ENCODE measurements around the gene ARID1B. TPM values are rescaled to one million over a fixed set of nuclear protein-coding genes. Genes with fewer than 3 reads are reported as not detected.
A peak's percentile ranks its signal among the peaks of the same experiment; 100 is the strongest.

Gene ARID1B
- total RNA-seq, 1 experiment from 2014 or later = 20.9 TPM

DNA sequence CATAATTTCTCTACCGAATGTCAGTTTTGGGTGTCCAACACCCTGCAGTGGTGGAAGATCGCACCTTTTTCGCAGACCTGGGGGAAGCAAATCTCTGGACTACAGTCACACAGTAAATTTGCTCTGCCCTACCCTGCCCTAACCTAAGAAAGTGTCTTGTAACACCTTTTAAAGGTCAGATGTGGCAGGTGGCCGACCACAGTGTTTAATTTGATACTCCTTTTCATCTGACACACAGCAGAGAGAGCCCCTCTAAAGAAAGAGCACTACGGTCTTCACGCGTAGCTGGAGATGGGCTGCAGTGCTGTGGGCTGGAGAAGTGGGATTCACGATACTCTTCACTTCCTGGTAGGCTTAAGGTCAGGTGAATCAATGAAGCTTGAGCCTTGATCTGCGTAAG, 436.2 kb downstream of the ARID1B start:
- Histone ChIP-seq H3K36me3 (replicated peaks; ENCODE audit: control insufficient read depth, insufficient read depth, low read length) (no peaks in the 10 kb centered on the region; the same call in 1 of the 2 replicates), H3K27me3 (ENCODE audit: control insufficient read depth, insufficient read depth, low read length) (no peaks in the 10 kb centered on the region), H3K4me3 (ENCODE audit: insufficient read depth, low read depth, low read length) (no peak overlapping the region)
- DNase-seq = no peak

DNA sequence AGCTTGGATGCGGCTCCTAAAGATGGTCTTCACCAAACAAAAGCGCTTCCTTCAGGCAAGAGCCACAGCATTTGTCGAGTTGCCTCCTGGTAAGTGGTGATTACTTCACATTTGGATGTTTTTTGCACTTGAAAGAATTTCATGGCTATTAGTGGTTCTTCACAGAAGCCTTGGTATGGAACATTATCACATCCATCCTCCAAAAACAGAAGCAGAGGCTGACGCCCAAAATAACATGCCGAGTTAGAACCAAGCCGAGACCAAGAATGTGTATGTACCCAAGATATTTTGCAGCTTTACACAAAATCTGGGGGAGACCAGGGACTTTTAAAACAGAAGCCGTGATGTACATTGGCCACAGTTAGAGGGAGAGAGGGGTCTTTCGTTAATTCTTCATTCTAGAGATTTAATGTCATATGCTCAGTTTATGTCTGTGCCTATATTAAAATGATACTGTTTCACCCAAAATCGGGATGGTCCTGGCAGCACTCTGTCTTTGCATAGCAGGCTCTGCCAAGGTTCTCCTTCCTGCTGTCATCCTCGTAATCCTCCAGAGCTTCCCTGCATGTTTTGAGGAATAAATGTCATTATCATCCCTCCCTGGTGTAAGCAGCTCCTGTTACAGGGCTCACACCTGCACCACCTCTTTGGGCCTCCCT, 436.9 kb downstream of the ARID1B start:
- Histone ChIP-seq H3K4me3 (ENCODE audit: insufficient read depth, low read depth, low read length) (no peak overlapping the region), H3K36me3 (replicated peaks; ENCODE audit: control insufficient read depth, insufficient read depth, low read length) (no peaks in the 10 kb centered on the region; the same call in 1 of the 2 replicates), H3K27me3 (ENCODE audit: control insufficient read depth, insufficient read depth, low read length) (no peaks in the 10 kb centered on the region)
- DNase-seq = no peak

DNA sequence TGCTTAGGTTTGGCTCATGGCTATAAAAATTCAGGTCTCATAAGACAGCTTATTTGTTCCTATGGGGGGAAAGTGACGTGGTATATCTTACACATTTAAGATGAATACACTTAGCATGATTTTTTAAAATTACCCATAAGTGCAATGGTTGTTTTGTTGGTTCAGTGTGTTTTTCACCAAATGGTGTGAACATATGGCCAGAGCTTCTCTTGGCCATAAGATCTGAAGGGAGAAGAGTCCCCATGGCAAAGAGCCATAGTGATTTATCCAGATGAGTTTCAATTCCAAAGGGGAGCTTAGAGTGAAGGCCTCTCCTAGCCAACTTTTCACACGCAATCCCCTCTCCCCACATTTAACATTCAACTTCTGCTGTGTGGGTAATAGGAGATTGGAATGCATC, 438.5 kb downstream of the ARID1B start:
- no peaks in the 10 kb centered on the region for H3K27me3 ChIP-seq (ENCODE audit: control insufficient read depth, insufficient read depth, low read length)
- no peak for DNase-seq
- H3K36me3 ChIP-seq (replicated peaks; ENCODE audit: control insufficient read depth, insufficient read depth, low read length) = no peaks in the 10 kb centered on the region
- no peak overlapping the region for H3K4me3 ChIP-seq (ENCODE audit: insufficient read depth, low read depth, low read length)

DNA sequence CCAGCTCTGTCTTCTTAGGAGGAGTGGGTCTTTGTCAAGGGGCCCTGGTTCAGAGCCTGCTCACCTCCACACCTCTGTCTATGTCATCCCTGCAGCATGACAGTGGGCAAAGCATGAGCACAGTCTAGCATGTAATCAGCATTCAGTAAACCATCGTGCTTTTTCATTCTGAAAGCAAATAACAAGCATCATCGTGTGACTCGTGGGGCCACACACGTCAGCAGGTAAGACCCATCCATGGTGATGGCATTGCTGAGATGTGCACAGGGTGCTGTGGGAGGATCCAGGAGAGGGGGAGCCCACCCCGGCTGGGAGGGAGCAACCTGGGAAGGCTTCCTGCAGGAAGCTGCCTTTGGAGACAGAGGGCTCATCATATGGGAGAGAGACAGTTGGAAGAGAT, 439.4 kb downstream of the ARID1B start:
- H3K4me3 ChIP-seq (ENCODE audit: insufficient read depth, low read depth, low read length) = no peak overlapping the region
- DNase-seq = no peak

DNA sequence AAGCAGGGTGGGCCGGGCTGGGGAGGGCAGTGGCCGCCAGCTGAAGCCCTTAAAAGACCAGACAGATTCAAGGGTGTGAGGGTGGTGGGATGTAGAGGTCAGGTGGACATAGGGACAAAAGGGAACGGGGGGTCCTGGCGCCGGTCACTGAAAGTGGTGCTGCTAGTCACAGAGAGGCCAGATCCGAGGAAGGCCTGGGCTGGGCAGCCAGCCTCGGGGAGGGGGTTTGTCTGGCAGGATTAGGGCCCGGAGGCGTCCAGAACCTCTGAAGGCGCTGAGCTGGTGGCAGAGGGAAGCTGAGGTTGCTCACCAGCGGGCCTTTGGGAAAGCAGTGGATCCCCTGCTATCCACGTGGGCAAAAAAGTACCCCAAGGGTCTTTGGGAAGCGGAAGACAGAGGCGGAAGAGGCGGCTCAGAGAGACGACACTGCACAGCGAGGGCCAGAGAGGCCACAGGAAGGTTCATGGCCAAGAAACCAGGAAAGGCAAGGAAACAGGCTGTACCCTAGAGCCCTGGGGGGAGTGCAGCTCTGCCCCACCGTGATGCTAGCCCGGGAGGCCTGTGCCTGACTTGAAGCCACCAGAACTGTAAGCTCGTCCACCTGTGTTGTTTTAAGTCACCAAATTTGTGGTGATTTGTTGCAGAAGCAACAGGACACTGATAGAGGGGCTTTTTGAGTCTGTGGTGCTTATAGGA, 440.2 kb downstream of the ARID1B start:
- H3K4me3 ChIP-seq (ENCODE audit: insufficient read depth, low read depth, low read length) = no peak overlapping the region
- H3K27me3 ChIP-seq (ENCODE audit: control insufficient read depth, insufficient read depth, low read length) = no peaks in the 10 kb centered on the region
- no peak for DNase-seq
- no peaks in the 10 kb centered on the region for H3K36me3 ChIP-seq (replicated peaks; ENCODE audit: control insufficient read depth, insufficient read depth, low read length)

More for the DNA sequence above, 439.4 kb downstream of the ARID1B start:
- Histone ChIP-seq H3K27me3 (ENCODE audit: control insufficient read depth, insufficient read depth, low read length) (no peaks in the 10 kb centered on the region), H3K36me3 (replicated peaks; ENCODE audit: control insufficient read depth, insufficient read depth, low read length) (no peaks in the 10 kb centered on the region)

DNA sequence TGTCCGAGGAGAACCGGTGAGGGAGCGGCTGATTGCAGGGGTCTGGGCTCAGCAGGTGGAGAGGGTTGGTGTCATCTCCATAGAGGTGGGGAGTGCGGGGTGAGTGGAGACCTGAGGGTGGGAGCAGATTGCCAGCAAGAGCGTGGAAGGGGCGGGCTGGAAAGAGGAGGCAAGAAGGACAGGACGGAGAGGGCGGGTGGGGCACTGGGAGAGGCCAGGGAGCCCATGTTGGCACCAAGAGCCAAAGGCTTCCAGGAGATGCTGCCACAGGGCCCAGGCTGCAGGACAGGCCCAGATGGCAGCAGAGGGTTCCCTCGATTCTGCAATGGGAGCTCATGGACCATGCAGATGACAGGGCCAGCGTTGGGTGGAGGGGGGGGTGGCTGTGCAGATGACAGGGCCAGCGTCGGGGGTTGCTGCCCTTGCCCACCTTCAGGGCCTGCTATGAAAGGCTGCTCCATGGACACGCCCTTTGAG, 440.8 kb downstream of the ARID1B start:
- no peak overlapping the region for H3K4me3 ChIP-seq (ENCODE audit: insufficient read depth, low read depth, low read length)
- H3K27me3 ChIP-seq (ENCODE audit: control insufficient read depth, insufficient read depth, low read length) = no peaks in the 10 kb centered on the region
- no peaks in the 10 kb centered on the region for H3K36me3 ChIP-seq (replicated peaks; ENCODE audit: control insufficient read depth, insufficient read depth, low read length)
- peak; percentile 48 for DNase-seq

DNA sequence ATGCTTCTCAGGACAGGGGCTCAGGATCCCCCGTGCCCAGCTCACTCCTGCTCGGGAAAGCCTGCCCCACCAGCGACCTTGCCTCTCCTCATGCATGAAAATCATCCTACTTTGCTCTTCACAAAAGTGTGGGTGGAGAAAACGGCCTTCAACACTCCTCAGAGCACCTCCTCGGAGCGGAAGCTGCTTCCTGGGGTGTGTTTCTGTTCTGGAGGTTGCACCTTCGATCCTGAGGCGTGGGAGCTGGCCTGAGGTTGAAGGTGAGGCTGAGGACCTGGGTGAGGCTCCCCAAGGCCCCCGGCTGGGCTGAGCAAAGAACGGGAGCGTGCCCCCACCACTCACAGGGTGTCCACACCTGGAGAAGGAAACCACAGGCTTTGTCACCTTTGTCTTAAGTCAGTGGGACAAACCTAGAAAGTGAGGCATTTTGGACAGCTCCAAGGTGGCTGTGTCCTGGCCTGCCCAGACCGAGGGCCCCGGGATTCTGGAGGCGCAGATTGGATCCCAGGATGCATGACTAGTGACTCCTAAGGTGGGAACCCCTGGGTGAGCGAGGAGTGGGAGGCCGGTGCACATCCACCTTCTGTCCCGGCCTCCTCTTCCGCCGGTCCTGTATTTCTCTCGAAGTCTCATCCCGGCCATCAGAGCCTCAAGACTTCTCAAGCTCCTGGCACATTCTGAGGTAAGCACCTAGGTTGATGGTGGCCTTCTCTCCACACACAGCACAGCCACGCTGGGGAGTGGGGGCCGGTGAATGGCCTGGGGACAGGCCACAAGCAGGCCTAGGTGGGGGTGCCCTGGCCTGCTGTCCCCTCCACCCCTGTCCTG, 441.4 kb downstream of the ARID1B start:
- H3K36me3 ChIP-seq (replicated peaks; ENCODE audit: control insufficient read depth, insufficient read depth, low read length) = no peaks in the 10 kb centered on the region
- no peak overlapping the region for H3K4me3 ChIP-seq (ENCODE audit: insufficient read depth, low read depth, low read length)
- no peaks in the 10 kb centered on the region for H3K27me3 ChIP-seq (ENCODE audit: control insufficient read depth, insufficient read depth, low read length)
- peak; percentile 55 for DNase-seq

DNA sequence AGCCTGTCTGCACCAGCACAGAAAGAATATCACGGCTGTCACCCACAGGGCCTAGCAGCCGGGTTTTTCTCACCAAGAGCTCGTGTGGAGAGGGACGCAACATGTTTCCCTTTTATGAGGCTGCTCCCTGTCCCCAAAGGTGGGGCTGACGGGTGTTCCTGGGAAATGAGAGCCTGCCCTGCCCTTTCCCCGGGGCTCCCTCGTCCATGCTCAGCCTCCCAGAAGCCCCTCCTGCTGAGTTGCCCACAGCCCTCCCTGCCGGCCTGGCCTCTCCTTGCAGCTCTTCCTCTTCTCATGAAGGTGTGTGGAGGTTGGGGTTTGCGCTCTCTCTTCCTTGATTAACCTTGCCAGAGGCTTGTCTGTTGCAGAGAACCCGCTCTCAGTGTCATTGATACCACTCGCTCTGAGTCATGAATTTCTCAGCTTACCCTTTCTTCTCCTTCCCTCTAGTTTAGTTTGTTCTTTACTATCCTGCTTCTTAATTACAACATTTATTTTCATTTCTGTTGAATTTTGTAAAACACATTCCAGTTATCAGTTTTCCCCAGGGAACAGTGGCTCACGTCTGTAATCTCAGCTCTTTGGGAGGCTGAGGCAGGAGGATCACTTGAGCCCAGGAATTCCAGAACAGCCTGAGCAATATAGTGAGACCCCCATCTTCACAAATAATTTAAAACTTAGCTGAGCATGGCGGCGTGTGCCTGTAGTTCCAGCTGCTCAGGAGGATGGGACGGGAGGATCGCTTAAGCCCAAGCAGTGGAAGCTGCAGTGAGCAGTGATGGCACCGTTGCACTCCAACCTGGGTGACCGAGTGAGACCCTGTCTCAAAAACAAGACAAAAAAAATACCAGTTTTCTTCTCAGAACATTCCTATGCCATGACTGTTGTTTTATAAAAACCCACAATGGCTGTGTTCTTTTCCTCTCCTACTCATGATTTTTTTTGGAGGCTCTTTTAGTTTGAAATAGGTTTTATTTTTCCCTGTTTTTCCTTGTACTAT, 442.3 kb downstream of the ARID1B start:
- no peaks in the 10 kb centered on the region for H3K36me3 ChIP-seq (replicated peaks; ENCODE audit: control insufficient read depth, insufficient read depth, low read length)
- no peaks in the 10 kb centered on the region for H3K27me3 ChIP-seq (ENCODE audit: control insufficient read depth, insufficient read depth, low read length)
- DNase-seq = peak; percentile 88
- H3K4me3 ChIP-seq (ENCODE audit: insufficient read depth, low read depth, low read length) = no peak overlapping the region

DNA sequence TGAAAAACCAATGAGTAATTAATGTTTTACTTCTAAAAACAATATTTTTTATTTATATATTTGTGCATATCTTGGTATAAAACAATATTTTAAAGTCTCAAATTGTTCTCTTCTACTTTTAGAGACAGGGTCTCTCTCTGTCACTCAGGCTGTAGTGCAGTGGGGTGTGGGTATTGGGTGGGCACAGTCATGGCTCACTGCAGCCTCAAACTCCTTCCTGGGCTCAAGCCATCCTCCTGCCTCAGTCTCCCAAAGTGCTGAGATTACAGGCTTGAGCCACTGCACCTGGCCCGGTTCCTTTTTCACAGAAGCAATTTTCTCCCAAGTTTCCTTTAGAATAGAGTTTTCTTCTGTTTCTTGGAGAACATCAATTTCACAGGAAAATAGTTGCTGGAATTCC, 443.3 kb downstream of the ARID1B start:
- Histone ChIP-seq H3K27me3 (ENCODE audit: control insufficient read depth, insufficient read depth, low read length) (no peaks in the 10 kb centered on the region), H3K4me3 (ENCODE audit: insufficient read depth, low read depth, low read length) (no peak overlapping the region), H3K36me3 (replicated peaks; ENCODE audit: control insufficient read depth, insufficient read depth, low read length) (no peaks in the 10 kb centered on the region)
- DNase-seq = no peak

DNA sequence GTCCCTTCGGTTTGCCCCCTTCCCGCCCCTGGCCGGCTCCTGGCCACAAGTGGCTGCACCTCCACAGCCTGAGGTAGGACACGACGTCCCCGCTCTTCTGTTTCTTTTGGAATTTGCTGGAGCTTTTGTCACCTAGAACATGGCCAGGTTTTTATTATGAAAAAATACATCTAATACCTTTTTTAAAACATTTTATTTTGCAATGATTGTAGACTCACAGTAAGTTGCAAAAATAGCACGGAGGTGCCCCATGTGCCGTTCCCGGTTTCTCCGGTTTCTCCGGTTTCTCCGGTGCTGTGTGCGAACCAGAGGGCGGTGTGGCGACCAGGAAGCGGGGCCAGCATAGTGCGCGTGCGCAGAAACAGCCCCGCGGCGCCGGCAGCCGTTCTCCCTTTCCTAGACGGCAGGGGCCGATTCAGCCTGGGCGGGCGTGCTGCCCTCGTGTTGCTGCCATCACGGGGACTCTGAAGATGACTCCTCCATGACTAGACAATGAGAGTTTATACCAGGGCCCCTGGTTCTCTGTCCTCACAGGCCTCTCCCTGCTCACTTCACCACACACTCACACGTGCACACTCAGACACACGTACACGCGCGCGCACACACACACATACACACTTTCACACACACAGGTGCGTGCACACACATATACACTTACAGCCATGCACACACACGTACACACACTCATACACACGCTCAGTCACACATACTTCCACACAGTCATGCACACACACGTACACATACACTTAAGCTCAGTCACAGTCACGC, 444.1 kb downstream of the ARID1B start:
- H3K4me3 ChIP-seq (ENCODE audit: insufficient read depth, low read depth, low read length) = no peak overlapping the region
- H3K27me3 ChIP-seq (ENCODE audit: control insufficient read depth, insufficient read depth, low read length) = no peaks in the 10 kb centered on the region
- no peaks in the 10 kb centered on the region for H3K36me3 ChIP-seq (replicated peaks; ENCODE audit: control insufficient read depth, insufficient read depth, low read length)
- DNase-seq = no peak

DNA sequence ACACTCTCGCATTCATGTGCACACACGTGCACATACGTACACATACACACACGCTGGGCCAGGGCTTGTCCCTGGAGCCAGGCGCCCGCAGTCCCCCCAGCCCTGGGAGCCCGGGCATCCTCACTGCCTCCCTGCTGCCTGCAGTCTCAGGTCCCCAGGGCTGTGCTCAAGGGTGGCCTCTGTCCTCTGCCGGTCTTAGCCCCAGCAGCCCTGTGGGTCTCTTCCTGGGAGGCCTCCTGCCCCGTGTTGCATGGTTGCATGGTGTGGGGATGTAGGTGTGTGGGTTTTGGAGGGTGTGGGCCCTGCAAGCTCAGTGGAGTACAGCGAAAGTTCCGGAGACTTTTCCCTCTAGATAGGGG, 444.6 kb downstream of the ARID1B start:
- no peaks in the 10 kb centered on the region for H3K36me3 ChIP-seq (replicated peaks; ENCODE audit: control insufficient read depth, insufficient read depth, low read length)
- DNase-seq = no peak
- H3K27me3 ChIP-seq (ENCODE audit: control insufficient read depth, insufficient read depth, low read length) = no peaks in the 10 kb centered on the region
- no peak overlapping the region for H3K4me3 ChIP-seq (ENCODE audit: insufficient read depth, low read depth, low read length)

DNA sequence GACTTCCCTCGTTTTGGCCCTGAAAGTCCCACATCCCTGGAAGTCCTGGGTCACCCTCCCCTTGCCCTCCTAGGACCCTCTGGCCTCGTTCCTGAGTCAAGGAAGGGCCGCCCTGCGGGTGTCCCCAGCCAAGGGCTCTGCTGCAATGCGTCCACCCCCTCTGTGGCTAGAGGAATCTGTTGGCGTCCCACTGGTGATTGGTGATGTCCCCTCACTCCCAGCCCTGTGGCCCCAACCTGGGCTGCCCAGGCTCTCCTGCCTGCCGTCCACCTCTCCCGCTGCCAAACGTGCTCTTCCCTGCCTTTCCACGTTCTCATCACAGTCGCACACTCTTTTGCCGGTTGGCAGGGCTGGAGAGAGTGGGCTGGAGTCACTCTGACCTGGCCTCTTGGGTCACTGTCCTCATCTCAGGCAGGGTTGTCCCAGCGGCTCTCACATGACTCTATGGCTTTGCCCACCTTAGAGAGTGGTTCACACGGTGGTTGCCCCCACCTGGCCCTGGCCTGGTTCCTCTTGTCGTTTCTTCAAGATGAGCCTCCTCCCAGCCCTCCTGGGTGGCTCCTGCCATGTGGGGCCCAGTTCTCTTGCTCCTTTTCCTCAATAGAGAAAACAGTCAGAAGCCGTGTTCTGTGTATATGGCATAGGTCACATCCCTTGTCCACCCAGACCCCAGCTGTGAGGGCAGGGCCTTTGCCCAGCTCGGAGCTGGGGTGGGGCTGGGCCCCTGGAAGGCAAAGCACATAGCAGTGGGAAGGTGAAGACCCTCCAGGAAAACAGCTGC, 445.2 kb downstream of the ARID1B start:
- DNase-seq = no peak
- H3K4me3 ChIP-seq (ENCODE audit: insufficient read depth, low read depth, low read length) = no peak overlapping the region
- no peaks in the 10 kb centered on the region for H3K36me3 ChIP-seq (replicated peaks; ENCODE audit: control insufficient read depth, insufficient read depth, low read length)
- H3K27me3 ChIP-seq (ENCODE audit: control insufficient read depth, insufficient read depth, low read length) = no peaks in the 10 kb centered on the region

DNA sequence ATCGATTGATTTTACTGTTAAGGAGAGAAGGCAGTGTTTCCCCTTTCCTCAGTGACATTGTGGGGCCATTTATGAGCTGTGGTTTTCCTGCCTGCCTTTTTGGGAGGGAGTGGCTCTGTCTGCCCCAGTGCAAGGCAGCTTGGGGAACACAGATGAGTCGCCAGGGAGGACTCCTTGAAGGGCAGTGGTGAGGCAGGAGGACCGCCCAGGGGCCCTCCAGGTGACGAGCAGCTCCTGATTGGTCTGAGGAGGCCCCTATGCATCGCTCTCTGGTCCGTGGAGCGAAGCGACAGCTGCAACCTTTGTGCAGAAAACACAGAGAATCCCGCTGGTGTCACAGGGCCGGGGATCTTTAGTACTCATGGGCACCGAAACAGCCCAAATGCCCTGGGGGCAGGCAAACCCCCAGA, 445.8 kb downstream of the ARID1B start:
- Histone ChIP-seq H3K27me3 (ENCODE audit: control insufficient read depth, insufficient read depth, low read length) (no peaks in the 10 kb centered on the region), H3K4me3 (ENCODE audit: insufficient read depth, low read depth, low read length) (no peak overlapping the region), H3K36me3 (replicated peaks; ENCODE audit: control insufficient read depth, insufficient read depth, low read length) (no peaks in the 10 kb centered on the region)
- no peak for DNase-seq
